ENCODE measurements around the gene NTSR1.

DNA sequence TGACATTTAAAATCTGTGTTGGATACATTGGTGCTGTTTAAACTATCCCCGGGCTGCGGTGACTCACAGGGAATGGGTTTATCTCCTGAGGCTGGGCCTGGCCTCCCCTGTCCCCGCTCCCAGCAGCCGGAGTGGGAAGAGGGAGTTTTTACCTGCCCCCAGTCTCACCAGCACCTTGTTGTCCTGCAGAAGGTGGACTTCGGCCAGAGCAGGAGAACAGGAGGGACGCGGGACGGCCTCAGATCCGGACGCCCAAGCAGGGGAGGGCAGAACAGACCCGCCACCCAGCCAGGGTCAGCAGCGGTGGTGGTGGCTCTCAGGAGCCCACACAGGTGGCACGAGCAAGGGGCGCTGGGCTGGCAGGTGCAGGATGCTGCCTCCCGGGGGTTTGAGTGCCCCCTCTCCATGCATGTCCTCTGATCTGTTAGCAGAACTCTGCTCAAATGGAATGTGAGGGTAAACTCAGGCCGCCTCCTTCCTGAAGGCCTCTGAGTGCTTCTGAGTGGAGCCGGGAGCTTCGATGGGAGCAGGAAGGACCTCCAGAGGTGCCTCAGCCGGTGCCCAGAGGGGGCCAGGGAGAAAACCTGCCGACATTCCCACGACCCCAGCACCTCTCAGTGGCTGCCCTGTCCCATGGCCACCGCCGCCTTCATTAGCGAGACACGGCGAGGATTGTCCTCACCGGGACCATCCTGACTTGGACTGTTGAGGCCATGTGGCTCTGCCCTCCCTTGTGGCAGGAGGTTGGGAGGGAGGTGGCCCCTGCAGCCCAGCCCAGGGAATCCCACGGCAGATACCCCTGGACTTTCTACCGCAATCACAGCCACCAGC, 44.2 kb downstream of the NTSR1 start:
- TF ChIP-seq POLR2A (IDR thresholded peaks at IDR 0.05) (no peak), EP300 (IDR thresholded peaks at IDR 0.05) (no peak)
- TF ChIP-seq, protein P1, sequence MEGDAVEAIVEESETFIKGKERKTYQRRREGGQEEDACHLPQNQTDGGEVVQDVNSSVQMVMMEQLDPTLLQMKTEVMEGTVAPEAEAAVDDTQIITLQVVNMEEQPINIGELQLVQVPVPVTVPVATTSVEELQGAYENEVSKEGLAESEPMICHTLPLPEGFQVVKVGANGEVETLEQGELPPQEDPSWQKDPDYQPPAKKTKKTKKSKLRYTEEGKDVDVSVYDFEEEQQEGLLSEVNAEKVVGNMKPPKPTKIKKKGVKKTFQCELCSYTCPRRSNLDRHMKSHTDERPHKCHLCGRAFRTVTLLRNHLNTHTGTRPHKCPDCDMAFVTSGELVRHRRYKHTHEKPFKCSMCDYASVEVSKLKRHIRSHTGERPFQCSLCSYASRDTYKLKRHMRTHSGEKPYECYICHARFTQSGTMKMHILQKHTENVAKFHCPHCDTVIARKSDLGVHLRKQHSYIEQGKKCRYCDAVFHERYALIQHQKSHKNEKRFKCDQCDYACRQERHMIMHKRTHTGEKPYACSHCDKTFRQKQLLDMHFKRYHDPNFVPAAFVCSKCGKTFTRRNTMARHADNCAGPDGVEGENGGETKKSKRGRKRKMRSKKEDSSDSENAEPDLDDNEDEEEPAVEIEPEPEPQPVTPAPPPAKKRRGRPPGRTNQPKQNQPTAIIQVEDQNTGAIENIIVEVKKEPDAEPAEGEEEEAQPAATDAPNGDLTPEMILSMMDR (IDR thresholded peaks at IDR 0.05), result no peak
